ENCODE measurements around the gene RASSF7.

RASSF7 gene

DNA sequence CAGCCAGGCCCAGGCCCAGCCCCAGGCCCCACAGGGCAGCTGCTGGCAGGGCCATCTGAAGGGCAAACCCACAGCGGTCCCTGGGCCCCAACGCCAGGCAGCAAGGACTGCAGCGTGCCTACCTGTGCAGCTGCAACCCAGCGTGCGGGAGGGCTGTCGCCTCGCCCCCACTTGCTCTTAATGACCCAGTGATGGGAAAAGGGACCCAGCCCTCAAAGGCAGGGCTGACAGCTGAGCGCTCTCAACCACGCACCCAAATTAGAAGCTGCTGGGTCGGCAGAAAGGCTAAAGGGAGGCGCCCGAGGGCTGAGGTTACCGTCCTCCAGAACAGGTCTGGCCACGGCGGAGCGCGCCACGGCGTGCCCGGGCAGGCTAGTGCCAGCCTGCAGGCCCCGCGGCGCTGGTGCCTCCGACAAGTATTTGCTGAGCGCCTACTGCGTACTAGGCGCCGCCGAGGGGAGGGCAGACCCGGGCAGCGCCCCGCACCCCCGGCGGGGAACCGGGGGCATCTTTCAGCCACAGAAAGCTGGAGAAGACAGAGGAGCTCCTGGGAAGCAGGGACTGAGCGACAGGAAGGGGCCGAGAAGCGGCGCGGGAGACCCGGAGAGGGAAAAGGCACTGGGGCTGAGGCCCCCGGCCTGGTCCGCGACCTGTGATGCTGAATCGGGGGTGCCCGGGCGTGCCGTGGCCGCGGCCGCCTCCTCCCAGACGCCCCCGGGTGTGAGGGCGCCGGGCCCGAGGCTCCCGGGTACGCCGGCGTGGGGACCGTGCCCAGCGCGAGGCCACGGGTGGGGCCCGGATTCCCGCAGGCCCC lies 26.2 kb upstream of the RASSF7 start:
- no peaks in the 10 kb centered on the region for H3K9me2 ChIP-seq (ENCODE audit: low read depth, low read length)
- H3K27ac ChIP-seq (ENCODE audit: low read depth, low read length, poor library complexity, severe bottlenecking) = no peak overlapping the region
- peaks cover 16% of the 10 kb centered on the region for H3K36me3 ChIP-seq (ENCODE audit: insufficient read depth, low read length)
- H3K4me2 ChIP-seq (ENCODE audit: low read length) = peak overlapping the region; percentile 73
- peak overlapping the region; percentile 86 for H3K4me3 ChIP-seq (ENCODE audit: low read depth, low read length, poor library complexity, severe bottlenecking)
- no peaks in the 10 kb centered on the region for H3K9me3 ChIP-seq (ENCODE audit: low read length)
- peak overlapping the region; percentile 83 for H3K9ac ChIP-seq (ENCODE audit: low read length)
- no peak for TF ChIP-seq EZH2 (IDR thresholded peaks at IDR 0.05; ENCODE audit: borderline replicate concordance, low read length)
- TF ChIP-seq CTCF (IDR thresholded peaks at IDR 0.05; ENCODE audit: low read length) = 0 out of 2 replicates have a peak, but pooled peaks have one; percentile 14
- H3F3A ChIP-seq (ENCODE audit: insufficient read depth, low read length) = peaks cover 5% of the 10 kb centered on the region; the same call in 1 of the 2 replicates
- H3K27me3 ChIP-seq (ENCODE audit: insufficient read depth, low read length) = no peaks in the 10 kb centered on the region
- no peak overlapping the region for H2AFZ ChIP-seq (ENCODE audit: low read length)
- H4K20me1 ChIP-seq (ENCODE audit: insufficient read depth, low read length) = no peaks in the 10 kb centered on the region
- H3K4me1 ChIP-seq (ENCODE audit: insufficient read depth, low read length, severe bottlenecking) = peaks cover 28% of the 10 kb centered on the region
- no peaks in the 10 kb centered on the region for H3K79me2 ChIP-seq (ENCODE audit: insufficient read depth, low read length)

DNA sequence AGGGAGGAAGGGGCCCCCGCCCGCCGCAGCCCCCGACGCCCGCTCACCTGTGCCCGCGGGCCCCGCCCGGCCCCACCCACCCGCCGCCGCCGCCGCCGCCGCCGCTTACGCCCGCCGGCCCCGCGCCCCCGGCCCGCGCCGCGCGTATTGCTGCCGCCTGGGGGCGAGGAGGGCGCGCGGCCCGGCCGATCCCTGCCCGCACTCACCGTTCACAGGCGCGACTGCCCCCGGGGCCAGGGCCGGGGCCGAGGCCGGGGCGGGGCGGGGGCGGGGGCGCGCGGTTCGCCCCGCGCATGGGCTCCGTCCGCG lies 25.6 kb upstream of the RASSF7 start:
- Histone ChIP-seq H3K36me3 (ENCODE audit: insufficient read depth, low read length) (peaks cover 16% of the 10 kb centered on the region), H3K79me2 (ENCODE audit: insufficient read depth, low read length) (no peaks in the 10 kb centered on the region), H3K4me1 (ENCODE audit: insufficient read depth, low read length, severe bottlenecking) (peaks cover 28% of the 10 kb centered on the region), H3K4me2 (ENCODE audit: low read length) (peak overlapping the region; percentile 73; the same call in 1 of the 2 replicates), H3K27ac (ENCODE audit: low read depth, low read length, poor library complexity, severe bottlenecking) (no peak overlapping the region), H2AFZ (ENCODE audit: low read length) (no peak overlapping the region), H4K20me1 (ENCODE audit: insufficient read depth, low read length) (no peaks in the 10 kb centered on the region), H3K4me3 (ENCODE audit: low read depth, low read length, poor library complexity, severe bottlenecking) (peak overlapping the region; percentile 86), H3F3A (ENCODE audit: insufficient read depth, low read length) (peaks cover 5% of the 10 kb centered on the region; the same call in 1 of the 2 replicates), H3K9me3 (ENCODE audit: low read length) (no peaks in the 10 kb centered on the region), H3K9ac (ENCODE audit: low read length) (peak overlapping the region; percentile 83; the same call in 1 of the 2 replicates), H3K27me3 (ENCODE audit: insufficient read depth, low read length) (no peaks in the 10 kb centered on the region), H3K9me2 (ENCODE audit: low read depth, low read length) (no peaks in the 10 kb centered on the region)
- no peak for TF ChIP-seq CTCF (IDR thresholded peaks at IDR 0.05; ENCODE audit: low read length)
- TF ChIP-seq EZH2 (IDR thresholded peaks at IDR 0.05; ENCODE audit: borderline replicate concordance, low read length) = no peak

DNA sequence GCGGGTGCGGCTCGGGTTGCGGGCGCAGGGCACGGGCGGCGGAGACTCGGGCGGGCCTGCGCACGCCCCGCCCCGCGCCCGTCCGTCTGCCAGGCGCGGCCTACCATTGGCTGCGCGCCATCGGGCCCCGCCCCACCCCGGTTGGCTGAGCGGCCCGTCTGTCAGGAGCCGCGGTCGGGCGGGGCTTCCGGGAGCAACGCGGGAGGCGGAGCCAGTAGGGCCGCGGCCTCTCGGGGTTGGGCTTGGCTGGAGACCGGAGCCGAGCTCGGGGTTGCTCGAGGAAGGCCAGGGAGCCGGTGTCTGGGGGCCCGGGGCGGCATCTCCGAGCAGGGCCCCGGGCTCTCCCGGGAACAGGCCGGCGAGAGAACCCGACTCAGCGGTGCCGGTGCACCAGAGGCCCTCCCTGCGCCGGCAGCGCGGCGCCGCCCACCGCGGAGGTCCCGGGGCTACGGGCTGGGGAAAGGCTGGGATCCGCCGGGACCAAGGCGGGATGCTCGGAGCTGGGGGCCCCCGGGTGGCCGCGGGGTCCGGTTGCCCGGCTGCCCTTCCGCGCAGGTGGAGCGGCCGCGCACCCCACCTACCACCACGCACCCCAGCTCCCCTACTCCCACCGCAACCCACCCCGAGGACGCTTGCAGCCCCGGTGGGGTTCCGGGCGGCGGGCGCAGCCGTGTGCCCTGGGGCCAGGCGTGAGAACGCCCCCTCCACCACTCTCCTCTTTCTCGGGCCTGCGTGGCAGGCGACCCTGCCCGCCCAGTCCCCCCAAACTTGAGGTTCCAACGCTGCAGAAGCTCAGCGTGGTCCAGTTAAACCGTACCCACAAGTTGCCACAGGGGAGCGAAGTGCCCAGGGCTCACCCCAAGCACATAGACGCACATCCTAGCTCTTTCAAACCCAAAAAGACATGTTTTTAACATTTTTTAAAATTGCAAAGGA lies 25.0 kb upstream of the RASSF7 start, which contains the start of gene HRAS:
TSS of gene HRAS (minus strand) at position 58 of the 936 bp plus-strand sequence.
- H3K27ac ChIP-seq (ENCODE audit: low read depth, low read length, poor library complexity, severe bottlenecking) = peak within 1 kb of the TSS; percentile 84
- H4K20me1 ChIP-seq (ENCODE audit: insufficient read depth, low read length) = no peaks in the 10 kb centered on the region
- peaks cover 5% of the 10 kb centered on the region; the same call in 1 of the 2 replicates for H3F3A ChIP-seq (ENCODE audit: insufficient read depth, low read length)
- H3K79me2 ChIP-seq (ENCODE audit: insufficient read depth, low read length) = no peaks in the 10 kb centered on the region
- peak within 1 kb of the TSS; percentile 86 for H3K4me3 ChIP-seq (ENCODE audit: low read depth, low read length, poor library complexity, severe bottlenecking)
- TF ChIP-seq CTCF (IDR thresholded peaks at IDR 0.05; ENCODE audit: low read length) (no peak), EZH2 (IDR thresholded peaks at IDR 0.05; ENCODE audit: borderline replicate concordance, low read length) (no peak)
- peaks cover 28% of the 10 kb centered on the region for H3K4me1 ChIP-seq (ENCODE audit: insufficient read depth, low read length, severe bottlenecking)
- H3K4me2 ChIP-seq (ENCODE audit: low read length) = peak within 1 kb of the TSS; percentile 73
- H3K9me3 ChIP-seq (ENCODE audit: low read length) = no peaks in the 10 kb centered on the region
- no peaks in the 10 kb centered on the region for H3K9me2 ChIP-seq (ENCODE audit: low read depth, low read length)
- no peak within 1 kb of the TSS for H2AFZ ChIP-seq (ENCODE audit: low read length)
- peak within 1 kb of the TSS; percentile 83 for H3K9ac ChIP-seq (ENCODE audit: low read length)
- H3K36me3 ChIP-seq (ENCODE audit: insufficient read depth, low read length) = peaks cover 16% of the 10 kb centered on the region
- no peaks in the 10 kb centered on the region for H3K27me3 ChIP-seq (ENCODE audit: insufficient read depth, low read length)
